ENCODE data around the gene LCE3D. TPM values are rescaled to one million over a fixed set of nuclear protein-coding genes. Genes with fewer than 3 reads are reported as not detected.

LCE3D gene
- total RNA-seq, 1 donor from 2014 or later, result not detected

GRCh38 chr1:152535774-152536173 is 44.5 kb downstream of the LCE3D start:
- DNase-seq, result no peak
- intact Hi-C loops (cut with DNase I), result no loop called here
- no peak for ATAC-seq (ENCODE audit: poor library complexity)

GRCh38 chr1:152533327-152533938 is 46.9 kb downstream of the LCE3D start:
- DNase-seq (no peak), ATAC-seq (ENCODE audit: poor library complexity) (no peak)

More at GRCh38 chr1:152533327-152533938, 46.9 kb downstream of the LCE3D start:
- intact Hi-C loops (cut with DNase I), result no loop called here

Other genes starting within 250 kb of the LCE3D start
- gene FLG2, start 220.5 kb downstream of the LCE3D start, total RNA-seq, result not detected
- gene CRNN, start 166.3 kb downstream of the LCE3D start, total RNA-seq, result not detected
- gene LCE5A, start 69.7 kb downstream of the LCE3D start, total RNA-seq, result not detected
- gene CRCT1, start 66.0 kb downstream of the LCE3D start, total RNA-seq, result not detected
- gene LCE3E, start 13.7 kb downstream of the LCE3D start, total RNA-seq, result not detected
- not detected for gene LCE3C, start 19.7 kb upstream of the LCE3D start, total RNA-seq
- not detected for gene LCE3B, start 33.3 kb upstream of the LCE3D start, total RNA-seq
- not detected for gene LCE3A, start 42.6 kb upstream of the LCE3D start, total RNA-seq
- not detected for gene LCE2D, start 82.9 kb upstream of the LCE3D start, total RNA-seq
- gene LCE2C, start 94.8 kb upstream of the LCE3D start, total RNA-seq, result not detected
- not detected for gene LCE2B, start 105.6 kb upstream of the LCE3D start, total RNA-seq
- gene LCE2A, start 117.8 kb upstream of the LCE3D start, total RNA-seq, result not detected
- gene LCE4A, start 127.6 kb upstream of the LCE3D start, total RNA-seq, result not detected
- gene KPRP, start 177.5 kb upstream of the LCE3D start, total RNA-seq, result not detected
- gene LCE1F, start 194.6 kb upstream of the LCE3D start, total RNA-seq, result not detected
- gene LCE1E, start 205.7 kb upstream of the LCE3D start, total RNA-seq, result not detected
- not detected for gene LCE1D, start 216.2 kb upstream of the LCE3D start, total RNA-seq
- not detected for gene LCE1C, start 226.1 kb upstream of the LCE3D start, total RNA-seq
- not detected for gene LCE1B, start 231.5 kb upstream of the LCE3D start, total RNA-seq
- not detected for gene LCE1A, start 247.0 kb upstream of the LCE3D start, total RNA-seq

Measured in Right ventricle myocardium superior (tissue), 1 donor.